ENCODE data around the gene SLC6A6.

Gene SLC6A6

DNA sequence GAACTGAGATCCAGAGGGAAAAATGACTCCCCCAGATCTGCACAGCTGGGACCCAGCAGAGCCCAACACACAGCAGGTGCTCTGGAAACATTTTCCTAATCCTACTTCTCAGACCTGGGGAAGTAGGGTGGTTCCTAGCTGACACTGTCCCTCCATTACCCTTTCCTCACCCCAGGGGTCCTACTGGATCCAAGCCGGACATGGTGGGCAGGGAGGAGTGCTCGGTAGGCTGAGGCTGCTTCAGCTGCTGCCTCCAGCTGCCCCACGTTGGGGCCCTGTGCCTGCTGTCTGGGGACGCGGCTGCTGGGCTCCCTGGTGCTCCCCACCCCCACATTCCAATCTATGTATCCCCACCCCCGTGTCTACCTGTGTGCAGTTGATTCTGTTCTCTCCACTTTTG, 29.8 kb upstream of the SLC6A6 start:
- DNase-seq (ENCODE audit: low spot score) = no peak

DNA sequence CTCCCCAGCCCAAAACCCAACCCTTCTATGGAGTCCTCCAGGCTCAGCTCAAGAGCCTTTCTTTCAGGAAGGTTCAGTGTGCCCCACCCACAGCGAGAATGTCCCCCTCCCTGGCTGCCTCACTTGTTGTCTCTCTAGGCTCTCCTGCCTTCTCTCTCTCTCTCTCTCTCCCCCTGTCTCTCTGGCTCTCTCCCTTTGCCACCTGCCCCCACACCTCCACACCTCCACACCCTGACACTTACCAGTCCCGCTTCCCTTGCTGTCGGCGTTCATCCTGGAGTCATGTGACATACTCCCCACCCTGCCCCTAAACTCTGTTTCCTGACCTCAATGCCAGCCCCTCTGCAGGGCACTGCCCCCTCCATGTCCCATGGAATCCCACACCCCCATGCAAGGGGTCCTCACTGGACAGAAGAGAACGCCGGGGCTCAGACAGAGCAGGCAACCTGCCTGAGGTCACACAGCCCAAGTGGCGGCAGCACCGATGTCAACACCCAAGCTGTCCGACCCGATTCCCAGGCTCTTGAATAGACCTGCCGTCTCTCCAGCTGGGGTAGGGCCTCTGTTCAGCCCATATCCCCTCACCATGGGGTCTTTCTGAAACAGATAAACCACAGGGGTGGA, 28.5 kb upstream of the SLC6A6 start:
- DNase-seq (ENCODE audit: low spot score) = no peak

DNA sequence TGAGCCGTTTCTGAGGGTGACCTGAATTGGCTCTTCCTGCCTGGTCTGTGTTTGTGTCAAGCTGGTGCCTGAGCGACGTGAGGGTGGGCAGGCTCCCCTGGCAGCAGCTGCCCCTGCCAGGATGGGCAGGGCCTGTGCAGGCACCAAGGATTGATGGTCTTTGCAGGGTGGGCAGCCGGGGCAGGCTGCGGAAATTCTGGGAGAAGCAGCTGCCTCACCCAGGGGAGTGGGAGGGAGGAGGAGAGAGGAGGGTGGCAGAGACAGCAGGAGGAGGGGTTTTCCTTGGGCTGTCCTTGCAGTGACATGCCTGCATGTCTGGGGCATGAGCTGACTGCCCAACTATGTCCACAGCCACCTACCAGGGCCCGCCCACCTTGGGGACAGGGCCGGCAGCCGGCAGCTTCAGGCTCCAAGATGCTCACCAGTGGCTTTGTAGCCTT, 27.9 kb upstream of the SLC6A6 start:
- DNase-seq (ENCODE audit: low spot score) = peak; percentile 19

DNA sequence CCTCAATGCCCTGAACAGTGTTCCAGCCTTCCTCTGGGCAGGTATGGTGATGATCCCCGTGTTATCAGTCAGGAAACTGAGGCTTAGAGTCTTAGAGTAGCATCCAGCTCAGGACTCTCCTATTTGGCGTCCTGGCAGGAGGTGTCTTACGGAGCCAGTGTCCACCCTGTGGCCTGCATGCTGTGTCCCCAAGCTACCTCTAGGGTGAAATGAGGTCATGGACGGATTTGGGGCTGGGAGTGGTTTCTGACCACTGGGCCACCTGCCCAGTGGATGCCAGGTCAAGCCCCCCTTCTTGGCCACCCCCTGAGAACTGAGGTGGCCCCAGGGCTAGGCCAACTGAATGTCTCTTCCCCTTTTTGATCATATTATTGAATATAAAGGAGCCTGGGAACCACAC, 27.2 kb upstream of the SLC6A6 start:
- no peak for DNase-seq (ENCODE audit: low spot score)

DNA sequence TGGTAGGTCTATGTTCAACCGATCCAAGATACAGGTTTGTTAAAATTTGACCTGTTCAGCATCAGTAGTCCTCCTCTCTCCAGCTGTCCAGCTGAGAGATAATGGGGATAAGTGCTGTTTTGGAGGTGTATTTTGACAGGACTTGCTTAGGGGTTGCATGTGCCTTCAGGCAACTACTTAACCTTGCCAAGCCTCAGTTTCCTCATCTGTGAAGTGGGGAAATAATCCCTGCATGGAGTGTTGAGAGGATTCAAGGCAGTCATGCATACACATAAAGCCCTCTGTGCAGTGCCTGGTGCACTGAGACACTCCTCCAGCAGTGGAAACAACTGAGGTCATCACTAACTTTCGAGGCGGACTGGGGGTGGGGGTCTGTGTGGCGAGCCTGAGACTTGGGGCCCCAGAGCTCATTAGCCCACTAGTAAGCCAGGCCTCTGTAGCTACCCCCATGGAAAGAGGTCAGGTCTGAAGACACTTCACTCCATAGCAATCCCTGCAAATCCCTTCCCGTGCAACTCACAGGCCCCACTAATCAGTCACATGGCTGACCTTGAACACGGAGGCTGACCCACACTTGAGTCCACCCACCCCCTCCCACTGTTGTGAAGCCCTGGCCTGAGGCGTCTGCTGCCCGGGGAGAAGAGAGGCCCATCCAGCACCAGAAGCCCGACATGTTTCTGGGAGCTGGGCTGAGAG, 25.9 kb upstream of the SLC6A6 start:
- no peak for DNase-seq (ENCODE audit: low spot score)

DNA sequence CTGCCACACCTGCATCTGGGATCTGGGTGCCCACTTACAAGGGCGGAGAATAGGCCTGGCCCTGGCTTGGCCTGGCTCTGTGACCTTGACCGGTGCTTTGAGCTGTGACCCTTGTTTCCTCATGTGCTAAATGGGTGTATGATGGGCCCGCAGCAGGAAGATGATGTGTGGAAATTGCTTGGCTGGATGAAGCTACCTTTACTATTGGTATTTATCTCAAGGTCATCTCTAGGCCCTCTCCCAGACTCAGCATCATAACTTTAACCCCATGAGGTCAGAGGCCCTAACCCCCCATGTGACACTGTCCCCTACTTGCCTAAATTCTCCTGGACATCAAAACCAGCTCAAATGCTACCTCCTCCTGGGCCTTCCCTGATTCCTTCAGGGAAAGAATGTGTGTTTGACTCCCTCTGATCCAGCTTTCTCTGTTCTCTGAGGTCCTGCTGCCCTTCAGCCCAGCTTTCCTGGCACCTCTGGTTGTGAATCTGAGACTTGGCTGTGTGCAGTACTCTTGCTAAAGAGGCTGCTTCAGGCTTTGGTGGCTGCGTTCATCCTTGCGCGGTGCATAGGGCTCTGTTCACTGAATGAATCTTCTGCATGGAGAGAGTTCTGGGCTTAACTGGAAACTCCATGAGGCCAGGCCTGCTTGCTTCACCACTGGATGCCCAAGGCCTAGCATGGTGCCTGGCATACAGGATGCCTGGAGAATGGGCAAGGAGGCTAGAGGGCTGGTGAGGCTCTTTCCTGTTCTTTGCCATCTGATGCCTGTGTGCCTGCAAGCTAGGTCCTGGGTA, 25.2 kb upstream of the SLC6A6 start:
- no peak for DNase-seq (ENCODE audit: low spot score)

DNA sequence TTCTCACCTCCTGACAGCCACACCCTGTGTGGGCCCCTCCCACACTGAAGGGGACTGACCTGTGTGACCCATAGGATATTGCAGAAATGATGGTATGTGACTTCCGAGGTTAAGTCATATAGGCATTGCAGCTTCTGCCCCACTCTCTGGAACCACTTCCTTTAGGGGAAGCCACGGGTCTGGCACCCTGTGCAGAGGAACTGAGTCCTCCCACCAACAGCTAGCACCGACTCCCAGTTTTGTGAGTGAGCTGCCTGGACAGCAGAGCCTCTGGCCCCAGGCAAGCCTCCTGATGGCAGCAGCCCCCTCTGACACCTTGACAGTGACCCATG, 24.6 kb upstream of the SLC6A6 start:
- DNase-seq (ENCODE audit: low spot score) = no peak

DNA sequence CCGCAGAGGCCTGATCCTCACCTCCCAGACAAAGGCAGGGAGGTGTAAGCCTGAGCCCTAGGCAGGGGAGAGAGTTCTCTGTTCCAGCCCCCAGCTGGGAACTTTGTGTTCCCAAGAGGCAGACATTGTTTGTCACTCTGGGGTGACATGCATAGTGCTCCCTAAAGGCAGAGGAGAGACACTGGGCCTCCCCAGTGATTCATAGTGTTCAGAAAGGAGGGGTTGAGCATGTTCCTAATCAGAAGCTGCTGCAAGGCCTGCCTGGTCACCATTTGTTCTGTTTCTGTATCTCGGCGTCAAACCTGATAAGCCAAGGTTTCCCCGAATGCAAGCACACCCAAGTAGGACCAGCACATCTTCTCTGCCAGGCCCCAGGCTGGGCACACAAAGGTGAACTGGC, 24.0 kb upstream of the SLC6A6 start:
- DNase-seq (ENCODE audit: low spot score) = no peak

DNA sequence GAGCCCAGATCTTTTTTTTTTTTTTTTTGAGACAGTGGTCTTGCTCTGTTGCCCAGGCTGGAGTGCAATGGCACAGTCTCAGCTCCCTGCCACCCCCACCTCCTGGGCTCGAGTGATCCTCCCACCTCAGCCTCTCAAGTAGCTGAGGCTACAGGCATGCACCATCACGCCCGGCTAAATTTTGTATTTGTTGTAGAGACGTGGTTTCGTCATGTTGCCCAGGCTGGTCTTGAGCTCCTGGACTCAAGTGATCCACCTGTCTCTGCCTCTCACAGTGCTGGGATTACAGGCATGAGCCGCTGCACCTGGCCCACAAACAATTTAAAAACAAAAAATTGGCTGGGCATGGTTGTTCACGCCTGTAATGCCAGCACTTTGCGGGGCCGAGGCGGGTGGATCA, 22.6 kb upstream of the SLC6A6 start:
- no peak for DNase-seq (ENCODE audit: low spot score)

DNA sequence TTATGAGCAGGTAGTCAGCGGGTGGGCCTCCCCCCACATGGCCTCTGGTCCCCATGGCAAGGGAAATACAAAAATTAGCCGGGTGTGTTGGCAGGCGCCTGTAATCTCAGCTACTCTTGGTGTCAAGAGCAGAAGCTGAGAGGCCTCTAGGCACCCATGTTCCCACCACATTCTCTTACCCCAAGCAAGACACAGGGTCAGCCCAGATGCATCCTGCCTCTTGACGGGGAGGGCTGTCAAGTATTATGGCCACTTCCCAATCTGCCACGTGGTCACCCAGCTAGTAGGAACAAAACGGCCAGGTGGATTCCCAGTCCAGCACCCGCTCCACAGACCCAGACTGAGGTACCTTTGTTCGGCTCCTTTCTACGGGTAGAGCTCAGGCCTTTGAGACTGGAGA, 16.2 kb upstream of the SLC6A6 start:
- no peak for DNase-seq (ENCODE audit: low spot score)

DNA sequence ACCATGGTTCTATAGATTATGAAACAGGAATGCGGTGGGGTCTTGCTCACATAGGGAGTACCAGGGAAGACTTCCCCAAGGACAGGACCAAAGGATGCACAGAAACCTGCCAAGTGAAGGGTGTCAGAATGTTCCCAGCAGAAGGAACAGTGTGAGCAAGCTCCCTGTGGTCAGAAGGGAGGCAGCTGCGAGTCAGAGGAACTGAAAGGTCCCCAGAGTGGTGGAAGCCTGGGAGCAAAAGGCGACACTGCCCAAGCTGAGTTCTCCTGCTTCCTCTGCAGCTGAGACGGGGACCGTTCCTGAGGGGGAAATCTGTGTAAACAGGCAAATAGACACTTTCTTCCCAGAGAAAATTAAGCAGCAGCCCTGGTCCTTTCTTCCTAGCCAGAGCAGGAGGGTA, 14.2 kb upstream of the SLC6A6 start:
- DNase-seq (ENCODE audit: low spot score) = no peak

DNA sequence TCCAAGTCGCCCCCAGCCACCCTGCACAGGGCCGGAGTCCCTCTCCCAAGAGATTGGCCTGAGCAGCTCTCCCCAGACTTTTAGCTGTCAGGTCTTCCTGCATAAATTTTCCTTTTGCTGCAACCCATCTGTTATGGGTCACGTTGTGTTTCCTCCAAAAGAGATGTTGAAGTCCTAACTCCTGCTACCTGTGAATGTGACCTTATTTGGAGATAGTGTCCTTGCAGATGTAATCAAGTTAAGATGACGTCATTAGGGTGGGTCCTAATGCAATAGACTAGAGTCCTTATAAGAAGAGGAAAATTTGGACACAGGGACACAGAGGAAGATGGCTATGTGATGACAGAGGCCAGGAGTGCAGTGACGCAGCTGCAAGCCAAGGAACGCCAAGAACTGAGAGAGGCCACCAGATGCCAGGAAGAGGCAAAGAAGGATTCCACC, 13.2 kb upstream of the SLC6A6 start:
- no peak for DNase-seq (ENCODE audit: low spot score)

DNA sequence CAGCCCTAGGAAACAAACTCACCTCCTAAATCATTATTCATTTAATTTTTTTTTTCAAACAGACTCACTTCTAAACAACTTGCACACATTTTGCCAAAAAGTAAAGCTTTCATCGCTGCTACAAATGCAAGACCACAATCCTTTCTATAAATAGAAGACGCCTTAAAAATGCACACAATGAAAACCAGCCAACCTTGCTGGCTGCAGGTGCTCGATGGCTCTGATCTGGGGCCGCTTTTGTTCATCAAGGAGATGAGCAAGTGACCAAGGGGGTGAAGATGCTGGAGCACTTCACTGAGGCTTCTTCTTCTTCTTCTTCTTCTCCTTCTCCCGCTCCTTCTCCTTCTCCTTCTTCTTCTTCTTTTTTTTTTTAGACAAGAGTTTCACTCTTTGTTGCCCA, 12.7 kb upstream of the SLC6A6 start:
- DNase-seq (ENCODE audit: low spot score) = no peak

DNA sequence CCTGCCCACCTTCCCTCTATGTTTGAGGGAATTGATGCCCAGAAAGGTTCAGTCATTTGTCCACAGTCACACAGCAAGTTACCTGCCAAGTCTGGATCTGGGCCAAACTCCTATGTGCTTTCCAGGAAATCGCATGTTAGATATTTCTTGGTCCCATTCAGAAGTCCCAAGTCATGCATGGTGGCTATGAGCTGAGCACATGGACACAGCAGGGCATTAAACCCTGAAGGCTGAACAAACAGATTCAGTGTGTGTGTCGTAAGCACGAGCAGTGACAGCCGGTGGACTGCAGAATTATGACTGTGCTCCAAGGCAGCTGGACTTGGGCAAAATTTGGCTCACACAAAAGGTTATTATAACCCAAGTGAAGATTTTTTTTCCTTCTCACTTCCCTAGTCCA, 11.4 kb upstream of the SLC6A6 start:
- DNase-seq (ENCODE audit: low spot score) = no peak

DNA sequence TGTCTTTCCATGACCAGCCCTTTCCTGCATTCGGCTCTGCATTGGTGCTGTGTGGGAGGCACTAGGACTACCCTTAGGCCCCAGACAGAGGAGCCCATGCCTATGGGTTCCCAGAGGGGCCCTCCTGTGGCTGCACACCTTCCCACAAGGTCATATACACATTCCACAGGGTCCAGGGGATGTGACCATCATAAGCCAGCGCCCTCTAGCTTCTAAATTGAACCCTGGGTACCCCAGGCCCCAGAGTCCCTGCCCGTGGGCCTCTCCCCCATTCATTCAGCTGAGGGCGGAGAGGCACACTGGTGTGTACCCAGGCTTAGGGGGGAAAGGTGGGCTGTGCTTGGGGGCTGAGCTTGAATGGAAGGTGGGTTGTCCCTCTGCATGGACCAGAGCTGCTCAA, 10.2 kb upstream of the SLC6A6 start:
- DNase-seq (ENCODE audit: low spot score) = no peak

DNA sequence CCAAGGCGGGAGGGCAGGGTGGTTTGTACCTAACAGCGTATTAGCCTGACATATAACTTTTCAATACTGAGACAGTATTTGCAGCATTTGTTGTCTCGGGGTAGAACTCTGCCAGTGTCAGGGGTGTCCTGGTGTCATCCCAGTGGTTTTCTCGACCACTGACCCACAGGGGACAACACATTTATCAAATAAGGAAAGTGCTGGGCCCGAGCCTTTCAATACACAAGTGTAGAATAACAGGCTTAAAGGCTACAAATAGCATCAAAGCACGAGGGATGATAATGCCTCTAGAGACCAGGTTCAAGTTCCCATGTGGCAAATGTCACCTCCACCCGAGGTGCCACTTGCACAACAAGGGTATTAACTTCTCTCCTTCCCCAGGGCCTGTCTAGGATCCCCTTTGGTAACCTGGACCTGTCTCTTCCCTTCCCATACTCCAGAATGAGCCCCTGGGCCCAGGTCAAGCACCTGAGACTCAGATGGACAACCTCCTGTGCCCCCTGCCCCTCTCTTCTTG, 9.5 kb upstream of the SLC6A6 start:
- no peak for DNase-seq (ENCODE audit: low spot score)

DNA sequence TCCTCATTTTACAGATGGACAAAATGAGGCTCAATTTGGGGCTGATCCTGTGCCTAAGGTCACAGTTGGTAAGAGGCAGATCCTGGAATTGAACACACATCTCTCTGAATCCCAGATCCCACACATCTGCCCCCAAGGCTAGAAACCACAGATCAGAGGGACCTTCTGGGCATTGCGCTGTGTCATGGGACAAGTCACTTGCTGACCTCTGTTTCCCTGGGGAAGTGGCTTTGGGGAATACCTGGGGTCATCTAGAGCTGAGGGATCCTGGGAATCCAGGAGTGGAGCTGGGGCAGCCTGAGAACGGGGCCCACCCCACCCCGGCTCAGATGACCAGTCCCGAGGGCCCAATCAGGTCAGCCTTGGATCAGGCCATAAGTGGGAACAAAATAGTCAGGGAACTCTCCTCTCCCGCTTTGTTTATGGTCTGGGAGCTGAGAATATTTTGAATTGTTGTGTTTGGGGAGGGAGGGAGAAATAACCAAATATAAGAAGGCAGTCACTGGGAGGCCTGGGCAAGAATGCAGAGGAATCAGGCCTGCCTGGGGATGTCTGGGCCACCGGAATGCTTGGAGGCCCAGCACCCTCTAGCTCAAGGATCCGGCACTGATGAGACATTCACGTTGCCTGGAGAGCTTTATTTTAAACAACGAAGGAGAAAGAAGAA, 8.8 kb upstream of the SLC6A6 start:
- no peak for DNase-seq (ENCODE audit: low spot score)

DNA sequence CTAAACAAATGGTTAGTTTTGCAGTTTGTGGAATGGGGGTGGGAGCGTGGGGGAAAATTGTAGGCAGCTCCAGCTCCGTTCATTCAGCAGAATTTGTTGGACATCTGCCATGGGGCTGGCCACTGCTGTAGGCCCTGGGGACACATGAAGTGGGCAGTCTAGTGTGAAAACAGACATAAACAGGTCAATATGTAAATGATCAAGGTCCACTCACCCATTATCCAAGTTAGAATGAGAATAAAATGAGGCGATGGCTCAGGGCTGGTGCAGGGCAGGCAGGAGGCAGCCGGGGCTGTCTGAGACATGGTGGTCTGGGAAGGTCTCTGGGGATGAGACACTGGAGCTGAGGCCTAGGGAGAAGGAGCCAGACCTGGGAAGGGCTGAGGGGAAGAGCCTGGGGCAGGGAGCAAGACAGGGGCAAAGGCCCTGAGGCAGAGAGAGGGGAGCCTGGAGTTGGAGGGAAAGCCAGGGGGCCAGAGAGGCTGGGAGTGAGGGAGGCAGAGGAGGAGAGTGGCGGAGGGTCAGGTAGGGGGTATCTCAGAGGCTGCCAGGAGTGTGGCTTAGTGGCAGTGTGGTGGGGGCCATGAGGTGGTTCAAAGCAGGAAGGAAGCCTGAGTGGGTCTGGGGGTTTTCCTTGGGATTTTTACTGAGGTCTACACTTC, 6.2 kb upstream of the SLC6A6 start:
- no peak for DNase-seq (ENCODE audit: low spot score)

DNA sequence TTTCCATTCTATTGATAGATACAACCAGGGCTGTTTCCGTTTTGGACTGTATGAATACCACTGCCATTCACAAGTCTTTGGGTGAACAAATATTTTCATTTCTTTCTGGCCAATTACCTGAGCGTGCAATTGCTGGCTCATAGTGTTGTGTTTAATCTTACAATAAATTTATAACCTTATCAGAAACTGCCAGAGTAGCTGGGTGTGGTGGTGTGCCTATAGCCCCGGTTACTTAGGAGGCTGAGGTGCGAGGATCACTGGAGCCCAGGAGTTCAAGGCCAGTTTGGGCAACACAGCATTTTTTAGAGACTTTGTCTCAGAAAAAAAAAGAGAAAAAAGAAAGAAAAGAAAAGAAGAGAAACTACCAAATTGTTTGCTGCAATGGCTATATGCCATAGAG, 5.4 kb upstream of the SLC6A6 start:
- no peak for DNase-seq (ENCODE audit: low spot score)

DNA sequence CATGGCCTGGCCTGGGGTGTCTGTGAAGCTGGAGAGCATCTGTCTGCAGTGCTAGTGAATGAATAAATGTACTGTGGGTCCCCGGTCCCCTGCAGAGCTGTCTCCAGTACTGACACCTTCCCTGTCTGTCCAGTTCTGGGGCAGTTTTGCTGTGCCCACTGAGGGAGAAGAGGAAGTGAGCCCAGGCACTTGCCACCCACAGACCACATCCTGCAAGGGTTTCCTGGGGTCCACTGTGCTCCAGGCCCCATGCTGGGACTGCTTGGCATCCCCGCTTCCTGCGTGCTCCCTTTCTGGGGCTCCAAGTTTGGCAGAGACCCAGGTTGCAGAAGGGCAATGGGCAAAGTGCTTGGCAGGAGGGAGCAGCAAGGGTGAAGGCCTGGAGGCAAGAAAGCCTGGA, 4.9 kb upstream of the SLC6A6 start:
- no peak for DNase-seq (ENCODE audit: low spot score)

DNA sequence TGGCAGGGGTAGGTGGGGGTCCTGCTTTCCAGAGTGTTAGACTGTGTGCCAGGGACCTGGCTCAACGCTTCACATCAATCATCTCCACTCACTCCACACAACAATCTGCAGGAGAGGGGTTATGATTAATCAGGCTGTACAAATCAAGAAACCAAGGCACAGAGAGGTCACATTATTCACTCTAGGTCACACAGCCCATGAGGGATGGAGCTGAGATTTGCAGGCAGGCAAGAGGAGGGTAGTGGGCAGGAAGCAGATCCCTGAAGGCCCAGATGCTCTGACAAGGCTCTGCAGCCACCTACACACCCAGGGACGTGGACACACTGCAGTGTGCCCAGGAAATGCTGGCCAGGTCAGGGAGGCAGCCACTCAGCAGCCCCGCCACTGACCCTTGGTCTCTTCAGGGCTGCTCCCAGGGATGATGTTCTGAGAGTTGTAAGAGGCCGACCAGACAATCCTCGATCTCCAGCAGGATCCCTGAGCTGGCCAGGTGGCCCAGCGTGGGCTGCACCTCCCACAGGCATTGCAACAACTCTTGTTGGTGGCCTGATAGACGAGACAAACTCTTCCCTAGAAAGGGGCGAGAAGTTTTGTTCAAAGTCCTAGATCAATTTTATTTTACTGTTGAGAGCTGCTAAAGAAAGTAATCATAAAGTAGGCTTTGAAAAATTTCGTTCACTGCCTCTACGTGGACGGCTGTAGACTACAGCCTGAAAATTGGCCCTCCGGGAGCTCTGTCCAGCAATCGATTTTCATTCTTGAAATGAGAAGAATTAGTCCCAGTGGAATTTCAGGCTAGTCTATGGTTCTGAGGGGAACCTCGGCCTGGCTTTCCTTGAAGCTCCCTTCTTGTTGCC, 4.2 kb upstream of the SLC6A6 start:
- DNase-seq (ENCODE audit: low spot score) = no peak
